Measurements from ENCODE around the gene FAM210B. TPM values are rescaled to one million over a fixed set of nuclear protein-coding genes. Genes with fewer than 3 reads are reported as not detected.

The FAM210B gene
- total and polyA plus RNA-seq, 9 of the 15 experiments (the other 6 are each of a cell fraction or from before 2014, with no cell fraction given), result 12.1 to 87.3 (median 47.6) TPM

DNA sequence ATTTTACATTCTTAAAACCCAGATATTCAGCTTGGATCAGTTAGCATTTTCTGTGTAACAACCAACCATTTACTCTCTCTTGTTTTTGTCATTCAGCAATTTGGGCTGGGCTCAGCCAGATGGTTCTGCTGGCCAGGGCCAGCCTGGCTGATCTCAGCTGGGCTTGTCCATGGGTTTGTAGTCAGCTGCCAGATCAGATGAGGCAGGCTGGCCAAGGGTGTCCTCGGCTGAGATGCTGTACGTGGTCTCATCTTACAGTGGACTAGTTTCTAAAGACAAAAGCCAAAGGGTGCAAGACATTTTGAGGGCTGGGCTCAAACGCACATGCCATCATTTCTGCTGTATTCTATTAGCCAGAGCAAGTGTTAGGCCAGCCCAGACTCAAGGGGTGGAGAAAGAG lies 16.0 kb upstream of the FAM210B start (continued):
- no peak for TF ChIP-seq KLF10 (CRISPR knock-in tag; IDR thresholded peaks at IDR 0.05)

GRCh38 chr20:56343861-56344381 lies 14.9 kb upstream of the FAM210B start:
- CTCF ChIA-PET (ENCODE audit: low intra/inter-chr PET ratio), result interaction anchor here (0.7 to 0.8 kb wide), 4 partner anchors 95 to 1694 kb away, joined by 3 to 5 read pairs (median 4); partner anchors contain the start of gene MC3R
- peak; percentile 16 to 43; a peak in 1 of 4 replicates for TF ChIP-seq NRF1 (conservative IDR thresholded peaks at IDR 0.05 in 1 of 2, IDR thresholded peaks at IDR 0.05 in 1 of 2)
- TF ChIP-seq, protein P1, sequence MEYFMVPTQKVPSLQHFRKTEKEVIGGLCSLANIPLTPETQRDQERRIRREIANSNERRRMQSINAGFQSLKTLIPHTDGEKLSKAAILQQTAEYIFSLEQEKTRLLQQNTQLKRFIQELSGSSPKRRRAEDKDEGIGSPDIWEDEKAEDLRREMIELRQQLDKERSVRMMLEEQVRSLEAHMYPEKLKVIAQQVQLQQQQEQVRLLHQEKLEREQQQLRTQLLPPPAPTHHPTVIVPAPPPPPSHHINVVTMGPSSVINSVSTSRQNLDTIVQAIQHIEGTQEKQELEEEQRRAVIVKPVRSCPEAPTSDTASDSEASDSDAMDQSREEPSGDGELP (CRISPR knock-in tag; IDR thresholded peaks at IDR 0.05; ENCODE audit: borderline replicate concordance), result peak; percentile 30; the same call in 1 of the 2 replicates
- no peak for TF ChIP-seq NR3C1 (CRISPR knock-in tag; IDR thresholded peaks at IDR 0.05)
- TF ChIP-seq RAD21 (CRISPR knock-in tag; conservative IDR thresholded peaks at IDR 0.05 in 1 of 2, IDR thresholded peaks at IDR 0.05 in 1 of 2), result peak; percentile 72 to 90
- TF ChIP-seq STAG1 (CRISPR knock-in tag; IDR thresholded peaks at IDR 0.05; ENCODE audit: borderline replicate concordance), result peak; percentile 65; the same call in 1 of the 2 replicates
- peak; percentile 26; the same call in 1 of the 2 replicates for TF ChIP-seq JUND (IDR thresholded peaks at IDR 0.05; ENCODE audit: borderline replicate concordance, low read depth, low read length)
- no peak for TF ChIP-seq JUND (tag; IDR thresholded peaks at IDR 0.05; ENCODE audit: borderline replicate concordance, low read depth, low read length)
- TF ChIP-seq ZNF766 (CRISPR knock-in tag; conservative IDR thresholded peaks at IDR 0.05), result 0 out of 2 replicates have a peak, but pooled peaks have one; percentile 55
- TF ChIP-seq, protein P2, sequence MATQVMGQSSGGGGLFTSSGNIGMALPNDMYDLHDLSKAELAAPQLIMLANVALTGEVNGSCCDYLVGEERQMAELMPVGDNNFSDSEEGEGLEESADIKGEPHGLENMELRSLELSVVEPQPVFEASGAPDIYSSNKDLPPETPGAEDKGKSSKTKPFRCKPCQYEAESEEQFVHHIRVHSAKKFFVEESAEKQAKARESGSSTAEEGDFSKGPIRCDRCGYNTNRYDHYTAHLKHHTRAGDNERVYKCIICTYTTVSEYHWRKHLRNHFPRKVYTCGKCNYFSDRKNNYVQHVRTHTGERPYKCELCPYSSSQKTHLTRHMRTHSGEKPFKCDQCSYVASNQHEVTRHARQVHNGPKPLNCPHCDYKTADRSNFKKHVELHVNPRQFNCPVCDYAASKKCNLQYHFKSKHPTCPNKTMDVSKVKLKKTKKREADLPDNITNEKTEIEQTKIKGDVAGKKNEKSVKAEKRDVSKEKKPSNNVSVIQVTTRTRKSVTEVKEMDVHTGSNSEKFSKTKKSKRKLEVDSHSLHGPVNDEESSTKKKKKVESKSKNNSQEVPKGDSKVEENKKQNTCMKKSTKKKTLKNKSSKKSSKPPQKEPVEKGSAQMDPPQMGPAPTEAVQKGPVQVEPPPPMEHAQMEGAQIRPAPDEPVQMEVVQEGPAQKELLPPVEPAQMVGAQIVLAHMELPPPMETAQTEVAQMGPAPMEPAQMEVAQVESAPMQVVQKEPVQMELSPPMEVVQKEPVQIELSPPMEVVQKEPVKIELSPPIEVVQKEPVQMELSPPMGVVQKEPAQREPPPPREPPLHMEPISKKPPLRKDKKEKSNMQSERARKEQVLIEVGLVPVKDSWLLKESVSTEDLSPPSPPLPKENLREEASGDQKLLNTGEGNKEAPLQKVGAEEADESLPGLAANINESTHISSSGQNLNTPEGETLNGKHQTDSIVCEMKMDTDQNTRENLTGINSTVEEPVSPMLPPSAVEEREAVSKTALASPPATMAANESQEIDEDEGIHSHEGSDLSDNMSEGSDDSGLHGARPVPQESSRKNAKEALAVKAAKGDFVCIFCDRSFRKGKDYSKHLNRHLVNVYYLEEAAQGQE (IDR thresholded peaks at IDR 0.05; ENCODE audit: borderline replicate concordance), result peak; percentile 63
- TF ChIP-seq, protein P2 (CRISPR knock-in tag; IDR thresholded peaks at IDR 0.05; ENCODE audit: low read depth), result no peak

More at GRCh38 chr20:56343861-56344381, 14.9 kb upstream of the FAM210B start:
- intact Hi-C loops (cut with micrococcal nuclease), result loop anchor here (2.0 to 5.0 kb wide), 4 partner anchors 95 to 1695 kb away; partner anchors contain the start of gene MC3R
- POLR2A ChIA-PET, result interaction anchor here (0.6 to 0.9 kb wide), 2 partner anchors 15 to 41 kb away, joined by 3 to 4 read pairs; partner anchors contain the start of gene FAM210B
- peak; percentile 76 to 83 (median 82) for DNase-seq (ENCODE audit: extremely low read depth in 1 of 4, low spot score in 3 of 4)
- 5% methylated on average over 39 of the region's 41 CpGs for WGBS (ENCODE audit: insufficient coverage, low coverage, missing lambda C conversion rate)
- BruUV-seq (replicated peaks), result no TSS peak
- no peaks in the 10 kb centered on the region for H3K36me3 ChIP-seq (ENCODE audit: control insufficient read depth, insufficient read depth, low read length)
- peak; percentile 100 for ATAC-seq
- peaks cover 0 to 6% of the 10 kb centered on the region in 2 experiments; a peak in 2 of 5 replicates for H3K4me1 ChIP-seq (replicated peaks in 1 of 2; ENCODE audit: control insufficient read depth in 2 of 2, insufficient read depth in 2 of 2, low read length in 2 of 2)
- no peak for FAIRE-seq
- H4K20me1 ChIP-seq (replicated peaks; ENCODE audit: control insufficient read depth, insufficient read depth, low read length), result no peaks in the 10 kb centered on the region
- H3K9me1 ChIP-seq (ENCODE audit: control insufficient read depth, insufficient read depth, low read length), result no peaks in the 10 kb centered on the region
- H3K4me3 ChIP-seq, result no peak overlapping the region
- in situ Hi-C loops (cut with MboI), result loop anchor here (10.0 kb wide), 2 partner anchors 89 to 1659 kb away; no protein-coding TSS in a partner anchor
- no peak overlapping the region for H3K27ac ChIP-seq (ENCODE audit: extremely low read depth, low read depth, low read length)
- H3K27me3 ChIP-seq (ENCODE audit: control insufficient read depth in 2 of 2, insufficient read depth in 2 of 2, low read length in 2 of 2), result peaks cover 3 to 20% of the 10 kb centered on the region in 2 experiments; a peak in 2 of 5 replicates
- H3K9me3 ChIP-seq (replicated peaks; ENCODE audit: control insufficient read depth, insufficient read depth, low read depth, low read length), result no peaks in the 10 kb centered on the region
- H3K79me2 ChIP-seq (ENCODE audit: control insufficient read depth, insufficient read depth, low read length), result no peaks in the 10 kb centered on the region
- peak overlapping the region in 1 of 2 experiments; percentile 55; a peak in 1 of 4 replicates for H3K9ac ChIP-seq (ENCODE audit: insufficient read depth in 1 of 2, low read depth in 2 of 2, low read length in 2 of 2)
- H3K4me2 ChIP-seq (ENCODE audit: insufficient read depth, low read length), result peak overlapping the region; percentile 58
- H2AFZ ChIP-seq (ENCODE audit: low read depth, low read length), result peak overlapping the region; percentile 64
